GM12864 (cell line): ENCODE results near the gene SSH2.

Experiments
- DNase-seq: peaks from one replicate; pipeline ENCODE4 v3.0.0-alpha.2; 2011; ENCODE audit warnings: low read depth
- H3K4me3 ChIP-seq: 2 replicates; pipeline ENCODE4 v1.5.1; 2011; ENCODE audit warnings: mild to moderate bottlenecking, low read depth, low read length, control low read depth
- CTCF ChIP-seq: IDR thresholded peaks from 2 replicates; pipeline ENCODE4 v1.5.1; 2011; ENCODE audit warnings: low read depth, mild to moderate bottlenecking, moderate library complexity, low read length, control low read depth, inconsistent platforms; ENCODE audit errors: missing control alignments

SSH2 gene

GRCh38 chr17:29586676-29587469, 343.2 kb downstream of the SSH2 start:
- H3K4me3 ChIP-seq = no peak overlapping the region
- TF ChIP-seq CTCF = no peak
- DNase-seq = no peak

GRCh38 chr17:29585080-29585751, 344.8 kb downstream of the SSH2 start:
- DNase-seq = no peak
- peak; percentile 61 for TF ChIP-seq CTCF

GRCh38 chr17:29584452-29585079, 345.5 kb downstream of the SSH2 start:
- no peak for TF ChIP-seq CTCF
- no peak for DNase-seq
- no peak overlapping the region; the same call in 1 of the 2 replicates for H3K4me3 ChIP-seq

More at GRCh38 chr17:29585080-29585751, 344.8 kb downstream of the SSH2 start:
- no peak overlapping the region; the same call in 1 of the 2 replicates for H3K4me3 ChIP-seq

- DNase-seq = no peak
- H3K4me3 ChIP-seq = no peak overlapping the region
- TF ChIP-seq CTCF = no peak
Measured at GRCh38 chr17:29583324-29584248, 346.4 kb downstream of the SSH2 start.

- no peak for DNase-seq
- H3K4me3 ChIP-seq = no peak overlapping the region
- no peak for TF ChIP-seq CTCF
Measured at GRCh38 chr17:29582772-29583171, 347.3 kb downstream of the SSH2 start.

GRCh38 chr17:29582254-29582765, 347.7 kb downstream of the SSH2 start:
- DNase-seq = no peak
- no peak overlapping the region for H3K4me3 ChIP-seq
- TF ChIP-seq CTCF = no peak
